Kidney (tissue), 14 donors: ENCODE data around the gene TP53BP2. TPM values are rescaled to one million over a fixed set of nuclear protein-coding genes. Genes with fewer than 3 reads are reported as not detected.

Experiments
- DNase-seq, 5 donors: peaks; one replicate each; pipeline ENCODE4 v3.0.0-alpha.2; 2013 to 2020
- FAIRE-seq: peaks from 2 replicates; lab custom pipeline; 2012; peaks lifted over from hg19 to GRCh38; lab: Jason Lieb, UNC
- H3K27ac ChIP-seq, 2 donors: one replicate each; pipeline ENCODE4 v1.7.0; 2013; ENCODE audit warnings: low read depth in 2 of 2, low read length in 2 of 2, inconsistent platforms in 1 of 2
- H3K27me3 ChIP-seq: one replicate; pipeline ENCODE4 v1.7.1; 2013; ENCODE audit warnings: low read length, inconsistent platforms; ENCODE audit not compliant: control insufficient read depth, insufficient read depth
- H3K36me3 ChIP-seq, 3 donors: one replicate each; pipeline versions ENCODE4 v1.7.0 to v1.7.1; 2013; ENCODE audit warnings: low read length in 3 of 3, control low read depth in 1 of 3, inconsistent platforms in 1 of 3; ENCODE audit not compliant: insufficient read depth in 3 of 3, control insufficient read depth in 2 of 3
- H3K4me1 ChIP-seq, 3 donors: one replicate each; pipeline versions ENCODE4 v1.7.0 to v1.7.1; 2013; ENCODE audit warnings: low read length in 3 of 3, inconsistent platforms in 1 of 3, low read depth in 1 of 3; ENCODE audit not compliant: control insufficient read depth in 2 of 3, insufficient read depth in 2 of 3
- H3K4me3 ChIP-seq, 3 donors: one replicate each; pipeline versions ENCODE4 v1.7.0 to v1.8.1; 2013; ENCODE audit warnings: low read length in 3 of 3, control low read depth in 1 of 3, inconsistent platforms in 1 of 3
- H3K9ac ChIP-seq, 3 donors: one replicate each; pipeline versions ENCODE4 v1.7.0 to v1.7.1; 2013; ENCODE audit warnings: low read length in 3 of 3, control low read depth in 1 of 3, inconsistent platforms in 1 of 3
- H3K9me3 ChIP-seq, 3 donors: one replicate each; pipeline versions ENCODE4 v1.7.0 to v1.7.1; 2013; ENCODE audit warnings: low read length in 3 of 3, control low read depth in 1 of 3, inconsistent platforms in 1 of 3; ENCODE audit not compliant: control insufficient read depth in 2 of 3, insufficient read depth in 1 of 3
- CTCF ChIP-seq: IDR thresholded peaks from 3 replicates; pipeline ENCODE4 v1.5.1; 2012; ENCODE audit warnings: mild to moderate bottlenecking, moderate library complexity, borderline replicate concordance; ENCODE audit not compliant: insufficient read depth; ENCODE audit errors: extremely low read depth
- intact Hi-C: fragments of 100-400 bp; cut with DNase I; formaldehyde crosslinking; loops from one replicate; pipeline ENCODE4 v1.11.1; 2022
- polyA plus RNA-seq: library from polyadenylated mRNA; stranded (reverse); fragments of 350-450 nt; fragmentation: Illumina TruSeq; extraction: RNeasy Lipid Tissue Mini Kit (QIAGEN cat#74804); gene quantifications from one replicate; pipeline ENCODE4 v1.2.3, GENCODE V29; 2014; ENCODE audit warnings: low read depth, low replicate concordance; ENCODE audit not compliant: insufficient read depth
- total RNA-seq: library from RNA; stranded (reverse); fragmentation: NEBNext Ultra II Directional; extraction: Animal tissue kit (Norgen Biotek cat#: 25700); gene quantifications from one replicate; pipeline ENCODE4 v1.2.1, GENCODE V29; 2021
- donor health status: control.
- donor health status: control.
- donor health status: control.
- donor health status: control.
- donor health status: control.
- donor health status: DM: yes; HTN: yes; CAD: no.
- donor health status: Normal renal cell carcinoma (clear cell type).

Gene TP53BP2
- total and polyA plus RNA-seq, 2 donors from 2014 or later, result 10.3 to 45.9 TPM

- peaks cover 0 to 6% (median 0%) of the 10 kb centered on the region in 3 donors for H3K4me1 ChIP-seq
- no peak overlapping the region for H3K27ac ChIP-seq
- DNase-seq, result no peak
Measured at GRCh38 chr1:223824712-223825111, 21.0 kb downstream of the TP53BP2 start.

GRCh38 chr1:223824287-223824686, 21.5 kb downstream of the TP53BP2 start:
- Histone ChIP-seq H3K9me3 (no peaks in the 10 kb centered on the region), H3K4me3 (no peak overlapping the region), H3K4me1 (peaks cover 0 to 6% (median 0%) of the 10 kb centered on the region in 3 donors), H3K36me3 (peaks cover 2 to 8% (median 2%) of the 10 kb centered on the region in 3 donors), H3K27me3 (no peaks in the 10 kb centered on the region), H3K27ac (no peak overlapping the region), H3K9ac (no peak overlapping the region)
- intact Hi-C loops, result no loop called here
- TF ChIP-seq CTCF, result no peak
- DNase-seq (no peak), FAIRE-seq (no peak)

More at GRCh38 chr1:223824712-223825111, 21.0 kb downstream of the TP53BP2 start:
- peaks cover 2 to 8% (median 2%) of the 10 kb centered on the region in 3 donors for H3K36me3 ChIP-seq
- no peak overlapping the region for H3K9ac ChIP-seq
- no peak for FAIRE-seq
- no peaks in the 10 kb centered on the region for H3K27me3 ChIP-seq
- no peak overlapping the region for H3K4me3 ChIP-seq
- H3K9me3 ChIP-seq, result no peaks in the 10 kb centered on the region
- intact Hi-C loops, result no loop called here
- TF ChIP-seq CTCF, result no peak

- DNase-seq (no peak), FAIRE-seq (no peak)
- H3K9ac ChIP-seq, result no peak overlapping the region
- H3K27me3 ChIP-seq, result no peaks in the 10 kb centered on the region
- intact Hi-C loops, result no loop called here
- H3K4me1 ChIP-seq, result peaks cover 0 to 4% (median 0%) of the 10 kb centered on the region in 3 donors
- H3K27ac ChIP-seq, result no peak overlapping the region
- TF ChIP-seq CTCF, result no peak
- no peaks in the 10 kb centered on the region for H3K9me3 ChIP-seq
- H3K36me3 ChIP-seq, result peaks cover 2 to 8% (median 2%) of the 10 kb centered on the region in 3 donors
- no peak overlapping the region for H3K4me3 ChIP-seq
Measured at GRCh38 chr1:223820971-223821370, 24.8 kb downstream of the TP53BP2 start.

GRCh38 chr1:223820515-223820858, 25.3 kb downstream of the TP53BP2 start:
- DNase-seq, result no peak
- Histone ChIP-seq H3K9me3 (no peaks in the 10 kb centered on the region), H3K36me3 (peaks cover 2 to 8% (median 2%) of the 10 kb centered on the region in 3 donors), H3K27ac (no peak overlapping the region), H3K4me1 (no peaks in the 10 kb centered on the region), H3K4me3 (no peak overlapping the region), H3K27me3 (no peaks in the 10 kb centered on the region), H3K9ac (no peak overlapping the region)
- no peak for TF ChIP-seq CTCF
- FAIRE-seq, result no peak
- intact Hi-C loops, result no loop called here
